Lung (tissue), 12 donors: Measurements from ENCODE around the gene PCGF6. TPM values are rescaled to one million over a fixed set of nuclear protein-coding genes. Genes with fewer than 3 reads are reported as not detected.

ENCODE experiments used
- ATAC-seq: fragments of 200-7000 bp; cut with Tn5 transposase; one replicate; pipeline ENCODE4 v1.9.1; 2020; ENCODE audit warnings: moderate number of reproducible peaks; ENCODE audit not compliant: insufficient read depth, low FRiP score
- DNase-seq, 3 donors: peaks; one replicate each; pipeline ENCODE4 v3.0.0-alpha.2; 2013 to 2017
- H3K27ac ChIP-seq, 2 donors: one replicate each; pipeline ENCODE4 v1.5.1; 2013; ENCODE audit warnings: mild to moderate bottlenecking in 2 of 2, moderate library complexity in 2 of 2, control low read depth in 1 of 2, inconsistent platforms in 1 of 2, low read depth in 1 of 2, low read length in 1 of 2
- H3K27me3 ChIP-seq, 3 donors: one replicate each; pipeline ENCODE4 v1.5.1; 2013; ENCODE audit warnings: low read length in 2 of 3; ENCODE audit not compliant: control insufficient read depth in 3 of 3, insufficient read depth in 3 of 3
- H3K36me3 ChIP-seq, 4 donors: one replicate each; pipeline ENCODE4 v1.5.1; 2013; ENCODE audit warnings: low read length in 4 of 4, mild to moderate bottlenecking in 1 of 4, moderate library complexity in 1 of 4; ENCODE audit not compliant: control insufficient read depth in 4 of 4, insufficient read depth in 4 of 4
- H3K4me1 ChIP-seq, 5 donors: one replicate each; pipeline ENCODE4 v1.5.1; 2013; ENCODE audit warnings: low read length in 5 of 5, mild to moderate bottlenecking in 2 of 5, moderate library complexity in 1 of 5; ENCODE audit not compliant: control insufficient read depth in 5 of 5, insufficient read depth in 5 of 5
- H3K4me3 ChIP-seq: one replicate; pipeline ENCODE4 v1.5.1; 2013; ENCODE audit warnings: mild to moderate bottlenecking, control low read depth, moderate library complexity
- H3K9ac ChIP-seq, 2 donors: one replicate each; pipeline ENCODE4 v1.5.1; 2013; ENCODE audit warnings: low read length in 2 of 2, control low read depth in 1 of 2; ENCODE audit not compliant: insufficient read depth in 1 of 2
- H3K9me3 ChIP-seq, 4 donors: one replicate each; pipeline ENCODE4 v1.5.1; 2013; ENCODE audit warnings: low read length in 3 of 4, mild to moderate bottlenecking in 1 of 4, moderate library complexity in 1 of 4; ENCODE audit not compliant: control insufficient read depth in 4 of 4, insufficient read depth in 3 of 4
- CTCF ChIP-seq: IDR thresholded peaks from 2 replicates; pipeline ENCODE4 v1.5.1; 2012; ENCODE audit warnings: mild to moderate bottlenecking; ENCODE audit errors: control extremely low read depth, extremely low read depth
- WGBS, 2 donors: extraction: QIAGEN DNeasy Blood & Tissue Kit; methylation state at CpG; one replicate each; pipeline ENCODE4 v1.1.7; 2013; 5-methylcytosine and 5-hydroxymethylcytosine counted together
- polyA plus RNA-seq, 2 donors: library from polyadenylated mRNA; stranded (reverse); fragments of 200-250 nt; gene quantifications; one replicate each; pipeline ENCODE4 v1.2.1, GENCODE V29; 2013
- total RNA-seq, 2 donors: library from RNA; depleted of rRNA in 1 of 2; stranded (reverse); fragments of >200 nt in 1 of 2; gene quantifications; one replicate each; pipeline ENCODE4 v1.2.1, GENCODE V29; 2014 to 2021
- donor health status: control.
- donor health status: control.
- donor health status: Bipolar disorder and iron deficiency.
- donor health status: healthy.
- donor health status: DM: yes; HTN: yes; CAD: no.

The PCGF6 gene
- total and polyA plus RNA-seq, 4 donors: 5.2 to 7.7 (median 6.5) TPM

DNA sequence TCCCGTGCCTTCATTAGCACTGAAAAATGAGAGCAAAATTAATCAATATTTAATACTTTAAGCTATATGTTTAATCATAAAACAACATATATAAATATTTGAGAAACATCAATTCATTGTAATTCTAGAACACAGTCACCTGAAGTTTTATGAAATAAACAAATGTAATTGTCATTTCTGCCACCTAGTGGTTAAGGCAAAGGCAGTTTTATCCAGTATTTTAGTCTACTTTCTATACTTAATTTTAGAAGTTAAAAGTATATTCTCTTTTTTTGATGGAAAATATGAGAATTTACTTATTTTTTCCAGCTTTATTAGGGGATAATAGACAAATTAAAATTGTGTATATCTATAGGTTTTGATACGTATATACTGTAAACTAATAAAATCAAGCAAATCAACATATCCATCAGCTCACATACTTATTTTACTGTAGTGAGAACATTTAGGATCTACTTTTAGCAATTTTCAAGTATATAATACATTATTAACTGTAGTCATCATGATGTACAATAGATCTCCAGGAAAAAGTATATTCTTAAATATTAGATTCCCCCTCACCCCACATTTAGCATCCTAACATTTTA lies 16.9 kb downstream of the PCGF6 start:
- H3K4me3 ChIP-seq: no peak overlapping the region
- WGBS, 2 donors: 95 to 96% methylated on average over 2 of the region's 2 CpGs
- TF ChIP-seq CTCF: peak; percentile 13
- ATAC-seq (no peak), DNase-seq (peak in 2 of 3 donors; percentile 28 to 29)
- H3K36me3 ChIP-seq: peaks cover 5 to 16% (median 10%) of the 10 kb centered on the region in 4 donors
- H3K4me1 ChIP-seq: no peaks in the 10 kb centered on the region
- H3K27me3 ChIP-seq: no peaks in the 10 kb centered on the region
- H3K9ac ChIP-seq: no peak overlapping the region
- no peak overlapping the region for H3K27ac ChIP-seq
- H3K9me3 ChIP-seq: no peaks in the 10 kb centered on the region

DNA sequence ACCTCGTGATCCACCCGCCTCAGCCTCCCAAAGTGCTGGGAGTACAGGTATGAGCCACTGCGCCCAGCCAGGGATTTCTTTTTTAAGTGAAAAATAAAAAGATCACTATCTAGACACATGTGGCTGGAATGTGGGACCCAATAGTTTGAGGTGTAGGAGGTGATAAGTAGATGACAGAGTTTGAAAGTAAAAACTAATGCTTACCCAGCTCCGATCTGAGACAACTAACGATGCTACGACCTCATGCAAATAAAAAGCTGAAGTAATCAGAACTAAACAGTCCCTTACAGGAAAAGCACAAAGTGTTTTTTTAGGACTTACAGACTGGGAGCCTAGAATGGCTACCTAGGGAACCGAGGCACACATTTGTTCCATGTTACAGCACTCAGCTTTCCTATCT lies 23.0 kb downstream of the PCGF6 start:
- no peak overlapping the region for H3K4me3 ChIP-seq
- no peak overlapping the region for H3K9ac ChIP-seq
- no peaks in the 10 kb centered on the region for H3K27me3 ChIP-seq
- TF ChIP-seq CTCF: no peak
- H3K9me3 ChIP-seq: no peaks in the 10 kb centered on the region
- H3K36me3 ChIP-seq: peaks cover 4 to 20% (median 16%) of the 10 kb centered on the region in 4 donors
- ATAC-seq: no peak
- DNase-seq: no peak
- H3K4me1 ChIP-seq: no peaks in the 10 kb centered on the region
- WGBS, 2 donors: 94 to 99% methylated on average over 7 of the region's 7 CpGs
- no peak overlapping the region for H3K27ac ChIP-seq

GRCh38 chr10:103316087-103316486 lies 34.9 kb downstream of the PCGF6 start:
- Histone ChIP-seq H3K36me3 (peaks cover 0 to 9% (median 7%) of the 10 kb centered on the region in 4 donors), H3K9me3 (no peaks in the 10 kb centered on the region)

More at GRCh38 chr10:103316087-103316486, 34.9 kb downstream of the PCGF6 start:
- Histone ChIP-seq H3K27me3 (no peaks in the 10 kb centered on the region), H3K9ac (no peak overlapping the region), H3K4me1 (no peaks in the 10 kb centered on the region), H3K4me3 (no peak overlapping the region), H3K27ac (no peak overlapping the region)
- no peak for DNase-seq
- TF ChIP-seq CTCF: no peak
- no peak for ATAC-seq
